KMS-11 (cell line): ENCODE measurements around the gene MYO9A.

ENCODE experiments used
- H2AFZ ChIP-seq: fragments of 200-600 bp; sonication (generic); 2 replicates; pipeline ENCODE4 v1.6.1; 2016; ENCODE audit warnings: antibody characterized with exemption, mixed run types, low read depth
- H3K27ac ChIP-seq: fragments of 200-600 bp; sonication (generic); 2 replicates; pipeline ENCODE4 v1.6.1; 2016; ENCODE audit warnings: mild to moderate bottlenecking, mixed run types
- H3K27me3 ChIP-seq: fragments of 200-600 bp; sonication (generic); 2 replicates; pipeline ENCODE4 v1.6.1; 2017; ENCODE audit warnings: mild to moderate bottlenecking, low read depth, mixed run types, moderate library complexity; ENCODE audit not compliant: insufficient read depth
- H3K36me3 ChIP-seq: fragments of 200-600 bp; sonication (generic); 2 replicates; pipeline ENCODE4 v1.6.1; 2017; ENCODE audit warnings: mild to moderate bottlenecking, mixed run types; ENCODE audit not compliant: insufficient read depth
- H3K4me1 ChIP-seq: fragments of 200-600 bp; sonication (generic); 2 replicates; pipeline ENCODE4 v1.6.1; 2016; ENCODE audit warnings: mild to moderate bottlenecking, low read depth, mixed run types; ENCODE audit not compliant: poor library complexity, severe bottlenecking
- H3K4me2 ChIP-seq: fragments of 200-600 bp; sonication (generic); 2 replicates; pipeline ENCODE4 v1.7.0; 2016; ENCODE audit warnings: mild to moderate bottlenecking, mixed run types
- H3K4me3 ChIP-seq: fragments of 200-600 bp; sonication (generic); IDR thresholded peaks from 2 replicates; pipeline ENCODE4 v1.6.1; 2017; ENCODE audit warnings: low read depth, low read length, mixed read lengths; ENCODE audit not compliant: insufficient read depth
- H3K79me2 ChIP-seq: fragments of 200-600 bp; sonication (generic); 2 replicates; pipeline ENCODE4 v1.6.1; 2016; ENCODE audit warnings: low read depth, mixed run types; ENCODE audit not compliant: insufficient read depth
- H3K9ac ChIP-seq: fragments of 200-600 bp; sonication (generic); 2 replicates; pipeline ENCODE4 v1.6.1; 2016; ENCODE audit warnings: mild to moderate bottlenecking, mixed run types
- H4K20me1 ChIP-seq: fragments of 200-600 bp; sonication (generic); 2 replicates; pipeline ENCODE4 v1.6.1; 2016; ENCODE audit warnings: mild to moderate bottlenecking, mixed run types; ENCODE audit not compliant: insufficient read depth
- CTCF ChIP-seq: fragments of 200-600 bp; sonication (generic); conservative IDR thresholded peaks from 2 replicates; pipeline ENCODE4 v1.6.1; 2017; ENCODE audit warnings: low read depth, mild to moderate bottlenecking, antibody characterized with exemption, low read length, moderate library complexity, mixed read lengths

Gene MYO9A

GRCh38 chr15:71891026-71891425, 226.9 kb downstream of the MYO9A start:
- TF ChIP-seq CTCF: no peak

DNA sequence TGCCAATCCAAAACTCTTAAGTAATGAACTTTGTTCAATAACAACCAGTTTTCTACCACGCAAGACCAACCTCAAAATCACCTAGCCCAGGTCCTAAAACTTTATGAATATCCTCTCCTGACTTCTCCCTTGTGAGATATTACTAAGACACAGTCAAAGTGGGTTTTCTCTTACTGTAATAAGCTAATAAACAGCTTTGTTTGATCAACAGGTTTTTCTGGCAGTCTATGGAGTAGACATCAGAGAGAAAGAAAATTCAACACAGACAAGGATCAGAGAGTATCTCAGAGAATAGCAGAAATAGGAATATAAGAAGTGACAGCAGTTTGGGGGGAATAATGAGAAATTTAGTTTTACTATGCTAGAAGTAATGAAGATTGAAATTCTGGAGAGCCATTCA, 228.0 kb downstream of the MYO9A start:
- H3K4me2 ChIP-seq: no peak overlapping the region
- no peaks in the 10 kb centered on the region for H3K4me1 ChIP-seq
- no peaks in the 10 kb centered on the region for H4K20me1 ChIP-seq
- H3K27ac ChIP-seq: no peak overlapping the region
- no peak for TF ChIP-seq CTCF
- no peaks in the 10 kb centered on the region for H3K36me3 ChIP-seq
- no peaks in the 10 kb centered on the region for H3K79me2 ChIP-seq
- H3K9ac ChIP-seq: no peak overlapping the region
- no peaks in the 10 kb centered on the region for H3K27me3 ChIP-seq
- H3K4me3 ChIP-seq: no peak overlapping the region
- no peak overlapping the region for H2AFZ ChIP-seq

More at GRCh38 chr15:71891026-71891425, 226.9 kb downstream of the MYO9A start:
- H3K4me1 ChIP-seq: no peaks in the 10 kb centered on the region
- no peaks in the 10 kb centered on the region for H3K79me2 ChIP-seq
- no peak overlapping the region for H2AFZ ChIP-seq
- no peaks in the 10 kb centered on the region for H3K27me3 ChIP-seq
- no peak overlapping the region for H3K9ac ChIP-seq
- no peak overlapping the region for H3K27ac ChIP-seq
- no peaks in the 10 kb centered on the region for H3K36me3 ChIP-seq
- no peak overlapping the region for H3K4me3 ChIP-seq
- H4K20me1 ChIP-seq: no peaks in the 10 kb centered on the region
- no peak overlapping the region for H3K4me2 ChIP-seq

GRCh38 chr15:71889385-71889784, 228.6 kb downstream of the MYO9A start:
- no peaks in the 10 kb centered on the region for H4K20me1 ChIP-seq
- H3K4me3 ChIP-seq: no peak overlapping the region
- no peaks in the 10 kb centered on the region for H3K79me2 ChIP-seq
- no peaks in the 10 kb centered on the region for H3K4me1 ChIP-seq
- no peak overlapping the region for H2AFZ ChIP-seq
- H3K36me3 ChIP-seq: no peaks in the 10 kb centered on the region
- H3K9ac ChIP-seq: no peak overlapping the region
- H3K27ac ChIP-seq: no peak overlapping the region
- no peak overlapping the region for H3K4me2 ChIP-seq
- TF ChIP-seq CTCF: no peak
- H3K27me3 ChIP-seq: no peaks in the 10 kb centered on the region

DNA sequence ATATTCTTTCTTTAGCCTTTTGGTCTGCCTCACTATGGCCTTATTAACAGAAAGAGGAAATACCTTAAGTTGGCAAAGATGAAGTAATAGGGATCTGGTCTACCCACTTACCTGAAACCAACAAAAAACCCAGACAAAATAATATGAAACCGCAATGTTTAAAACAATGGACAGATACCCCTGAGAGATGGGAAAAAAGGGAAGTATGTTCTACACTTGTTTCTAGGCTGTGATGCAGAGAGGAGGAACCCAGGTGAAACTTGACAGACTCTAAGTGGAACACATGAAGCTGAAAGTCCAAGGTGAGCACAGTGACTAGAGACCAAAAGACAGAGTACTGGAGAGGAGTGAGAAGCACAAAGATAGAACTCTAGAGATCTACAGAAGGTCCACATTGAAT, 229.2 kb downstream of the MYO9A start:
- no peaks in the 10 kb centered on the region for H4K20me1 ChIP-seq
- no peaks in the 10 kb centered on the region for H3K79me2 ChIP-seq
- no peaks in the 10 kb centered on the region for H3K36me3 ChIP-seq
- no peak overlapping the region for H2AFZ ChIP-seq
- TF ChIP-seq CTCF: no peak
- no peak overlapping the region for H3K9ac ChIP-seq
- H3K4me3 ChIP-seq: no peak overlapping the region
- H3K27ac ChIP-seq: no peak overlapping the region
- no peaks in the 10 kb centered on the region for H3K27me3 ChIP-seq
- H3K4me2 ChIP-seq: no peak overlapping the region
- peaks cover 4% of the 10 kb centered on the region for H3K4me1 ChIP-seq
